ENCODE results near the gene CYP27A1. TPM values are rescaled to one million over a fixed set of nuclear protein-coding genes. Genes with fewer than 3 reads are reported as not detected.

CYP27A1 gene
- total RNA-seq, 4 donors from 2014 or later: 1.7 to 11.2 (median 6.4) TPM

DNA sequence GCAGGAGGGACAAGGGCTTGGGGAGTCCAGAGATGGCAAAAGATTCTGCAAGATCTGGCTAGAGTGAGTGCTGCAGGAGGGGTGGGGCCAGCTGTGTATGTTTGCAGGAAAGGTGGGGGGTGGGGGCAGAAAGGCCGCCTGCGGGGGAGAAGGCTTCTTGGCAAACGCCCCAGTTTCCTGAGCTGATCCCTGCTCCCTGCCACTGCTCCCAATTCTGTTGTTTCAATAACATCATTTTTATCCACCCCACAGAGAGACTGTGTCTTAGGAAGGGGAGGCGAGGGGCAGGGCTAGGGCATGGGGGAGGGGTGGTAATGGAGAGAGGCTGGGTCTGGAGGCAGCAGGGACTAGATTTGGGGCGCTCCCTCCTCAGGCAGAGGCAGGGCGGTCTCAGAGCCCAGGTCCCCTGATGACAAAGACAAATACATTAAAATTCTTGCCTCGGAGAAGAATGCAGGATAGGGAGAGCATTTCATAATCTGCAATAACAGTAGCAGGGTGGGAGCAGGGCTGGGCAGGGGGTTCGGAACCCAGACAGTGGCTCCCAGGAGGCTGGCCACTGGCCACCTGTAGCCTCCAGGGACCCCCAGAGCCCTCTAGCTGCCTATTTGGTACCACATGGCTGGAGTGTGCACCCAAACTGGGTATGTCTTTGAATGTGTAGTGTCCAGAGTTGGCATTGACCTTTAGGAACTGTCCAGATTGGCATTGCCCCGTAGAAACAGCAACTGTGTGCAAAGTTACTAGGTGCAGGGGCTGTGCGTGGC lies 75.6 kb downstream of the CYP27A1 start:
- Histone ChIP-seq H3K27ac (no peak overlapping the region), H3K4me1 (peaks cover 15 to 44% (median 21%) of the 10 kb centered on the region in 3 donors), H3K9me3 (no peaks in the 10 kb centered on the region), H3K4me3 (no peak overlapping the region), H3K36me3 (no peaks in the 10 kb centered on the region), H3K27me3 (peaks cover 23 to 100% (median 33%) of the 10 kb centered on the region in 4 donors)
- DNase-seq: no peak
- TF ChIP-seq CTCF (IDR thresholded peaks at IDR 0.05): no peak
- TF ChIP-seq POLR2A (IDR thresholded peaks at IDR 0.05): no peak
- WGBS, 2 donors: 14 to 15% methylated on average over 8 to 9 of the region's 10 CpGs
- intact Hi-C loops (cut with DNase I): no loop called here

DNA sequence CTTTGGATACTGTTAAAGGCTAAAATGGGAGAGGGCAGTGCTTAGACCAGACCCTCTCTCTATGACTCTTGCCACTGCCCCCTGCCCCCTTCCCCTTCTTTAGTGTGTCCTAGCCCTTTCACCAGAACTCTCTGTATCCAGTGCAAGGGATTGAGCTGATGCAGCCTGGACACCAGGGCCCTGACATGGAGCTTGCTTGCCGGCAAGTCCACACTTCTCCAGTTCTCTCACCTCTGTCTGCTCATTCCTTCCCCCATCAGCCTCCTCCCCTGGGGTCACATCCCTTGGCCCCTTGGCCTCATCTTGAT lies 76.1 kb downstream of the CYP27A1 start:
- peaks cover 15 to 39% (median 21%) of the 10 kb centered on the region in 3 donors for H3K4me1 ChIP-seq
- peaks cover 23 to 100% (median 37%) of the 10 kb centered on the region in 4 donors for H3K27me3 ChIP-seq
- TF ChIP-seq POLR2A (IDR thresholded peaks at IDR 0.05) (no peak), CTCF (IDR thresholded peaks at IDR 0.05) (no peak)
- H3K27ac ChIP-seq: no peak overlapping the region
- intact Hi-C loops (cut with DNase I): no loop called here
- H3K9me3 ChIP-seq: no peaks in the 10 kb centered on the region
- no peaks in the 10 kb centered on the region for H3K36me3 ChIP-seq
- 0 to 18% methylated on average over 1 of the region's 1 CpG for WGBS, 2 donors
- H3K4me3 ChIP-seq: no peak overlapping the region
- no peak for DNase-seq

DNA sequence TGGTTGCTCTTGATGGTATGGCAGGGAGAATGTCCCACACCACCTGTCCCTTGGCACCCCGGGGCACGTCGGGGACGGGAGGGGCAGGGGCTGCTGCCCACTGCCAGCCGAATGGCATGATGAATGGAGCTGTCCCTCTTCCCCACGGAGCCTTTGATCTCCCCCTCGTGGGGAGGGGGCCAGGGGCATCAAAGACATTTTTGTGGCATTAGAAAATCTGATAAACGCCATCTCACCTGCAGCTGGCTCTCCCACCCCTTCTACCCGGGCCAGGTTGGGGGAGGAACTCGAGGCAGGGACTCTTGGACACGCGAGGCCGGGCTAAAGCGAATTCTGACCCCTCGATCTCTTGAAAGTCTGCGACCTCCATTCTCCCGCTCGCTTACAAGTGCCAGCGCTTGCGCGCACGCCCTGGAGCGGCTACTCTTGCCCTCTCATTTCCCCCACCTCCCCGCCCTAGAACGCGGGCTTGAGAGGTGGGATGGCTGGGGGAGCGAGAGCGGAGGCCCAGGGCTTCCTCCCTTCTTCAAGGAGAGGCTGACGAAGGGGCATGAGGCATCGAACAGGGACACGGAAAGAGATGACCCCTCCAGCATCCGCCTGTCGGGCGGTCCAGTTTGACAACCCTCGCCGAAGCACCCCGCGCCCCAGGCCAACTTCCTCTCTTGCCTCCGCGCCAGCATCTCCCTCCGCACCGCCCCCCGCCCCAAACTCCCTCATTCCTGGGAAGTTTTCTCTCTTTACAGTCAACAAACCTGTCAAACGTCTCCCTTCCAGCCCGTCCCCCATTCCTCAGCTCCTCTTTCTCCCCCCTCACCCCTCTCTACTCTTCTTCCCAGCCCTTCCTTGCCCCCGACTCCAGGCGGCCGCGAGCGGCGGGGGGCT lies 77.0 kb downstream of the CYP27A1 start:
- Histone ChIP-seq H3K4me3 (peak overlapping the region; percentile 20 to 64 (median 40)), H3K27me3 (peaks cover 23 to 100% (median 37%) of the 10 kb centered on the region in 4 donors), H3K9me3 (no peaks in the 10 kb centered on the region), H3K4me1 (peaks cover 15 to 33% (median 21%) of the 10 kb centered on the region in 3 donors), H3K36me3 (no peaks in the 10 kb centered on the region), H3K27ac (no peak overlapping the region)
- WGBS, 2 donors: 2 to 41% methylated on average over 8 to 22 of the region's 51 CpGs
- DNase-seq: no peak
- intact Hi-C loops (cut with DNase I): no loop called here
- TF ChIP-seq CTCF (IDR thresholded peaks at IDR 0.05) (no peak), POLR2A (IDR thresholded peaks at IDR 0.05) (no peak)

DNA sequence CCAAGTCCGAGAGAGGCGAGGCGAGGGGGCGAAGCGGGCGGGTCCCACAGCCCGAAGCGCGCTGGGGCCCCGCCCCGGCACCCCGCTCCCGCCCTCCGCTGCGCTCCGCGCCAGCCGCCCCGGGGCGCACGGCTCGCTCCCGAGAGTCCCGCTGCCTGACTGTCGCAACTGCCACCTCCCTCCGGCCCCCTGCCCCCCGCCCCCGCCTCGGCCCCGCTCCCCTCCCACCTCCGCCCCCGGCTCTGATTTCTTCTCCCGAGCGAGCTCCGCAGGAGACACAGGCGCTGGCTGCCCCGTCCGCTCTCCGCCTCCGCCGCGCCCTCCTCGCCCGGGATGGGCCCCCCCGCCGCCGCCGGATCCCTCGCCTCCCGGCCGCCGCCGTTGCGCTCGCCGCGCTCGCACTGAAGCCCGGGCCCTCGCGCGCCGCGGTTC lies 77.6 kb downstream of the CYP27A1 start, which contains the start of gene WNT6:
WNT6 (plus strand) TSS at position 250 of the 432 bp plus-strand sequence. CDS start 233 bp downstream, outside the sequence.
- Histone ChIP-seq H3K27me3 (peaks cover 23 to 100% (median 37%) of the 10 kb centered on the region in 4 donors), H3K4me1 (peaks cover 15 to 33% (median 21%) of the 10 kb centered on the region in 3 donors), H3K9me3 (no peaks in the 10 kb centered on the region), H3K36me3 (no peaks in the 10 kb centered on the region), H3K27ac (peak within 1 kb of the TSS in 2 of 4 donors; percentile 30 to 59), H3K4me3 (peak within 1 kb of the TSS; percentile 20 to 64 (median 40))
- TF ChIP-seq CTCF (IDR thresholded peaks at IDR 0.05) (no peak), POLR2A (IDR thresholded peaks at IDR 0.05) (no peak)
- DNase-seq: no peak
- WGBS, 2 donors: 0% methylated on average over 1 to 11 of the region's 64 CpGs
- intact Hi-C loops (cut with DNase I): no loop called here
